ENCODE measurements around the gene CACNB4. TPM values are rescaled to one million over a fixed set of nuclear protein-coding genes. Genes with fewer than 3 reads are reported as not detected.

Gene CACNB4
- total RNA-seq, 1 experiment from 2014 or later = 0.19 TPM

- peaks cover 12% of the 10 kb centered on the region for H3K27me3 ChIP-seq (replicated peaks; ENCODE audit: insufficient read depth, low read depth, low read length, poor library complexity)
- TF ChIP-seq EZH2 (IDR thresholded peaks at IDR 0.05; ENCODE audit: borderline replicate concordance, low read depth, low read length, poor library complexity, severe bottlenecking) = no peak
- TF ChIP-seq, protein P1, sequence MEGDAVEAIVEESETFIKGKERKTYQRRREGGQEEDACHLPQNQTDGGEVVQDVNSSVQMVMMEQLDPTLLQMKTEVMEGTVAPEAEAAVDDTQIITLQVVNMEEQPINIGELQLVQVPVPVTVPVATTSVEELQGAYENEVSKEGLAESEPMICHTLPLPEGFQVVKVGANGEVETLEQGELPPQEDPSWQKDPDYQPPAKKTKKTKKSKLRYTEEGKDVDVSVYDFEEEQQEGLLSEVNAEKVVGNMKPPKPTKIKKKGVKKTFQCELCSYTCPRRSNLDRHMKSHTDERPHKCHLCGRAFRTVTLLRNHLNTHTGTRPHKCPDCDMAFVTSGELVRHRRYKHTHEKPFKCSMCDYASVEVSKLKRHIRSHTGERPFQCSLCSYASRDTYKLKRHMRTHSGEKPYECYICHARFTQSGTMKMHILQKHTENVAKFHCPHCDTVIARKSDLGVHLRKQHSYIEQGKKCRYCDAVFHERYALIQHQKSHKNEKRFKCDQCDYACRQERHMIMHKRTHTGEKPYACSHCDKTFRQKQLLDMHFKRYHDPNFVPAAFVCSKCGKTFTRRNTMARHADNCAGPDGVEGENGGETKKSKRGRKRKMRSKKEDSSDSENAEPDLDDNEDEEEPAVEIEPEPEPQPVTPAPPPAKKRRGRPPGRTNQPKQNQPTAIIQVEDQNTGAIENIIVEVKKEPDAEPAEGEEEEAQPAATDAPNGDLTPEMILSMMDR (conservative IDR thresholded peaks at IDR 0.05; ENCODE audit: low read depth, low read length) = no peak
- no peaks in the 10 kb centered on the region for H3K9me3 ChIP-seq (ENCODE audit: low read depth, low read length, poor library complexity, severe bottlenecking)
- no peaks in the 10 kb centered on the region for H3K4me1 ChIP-seq (ENCODE audit: insufficient read depth, low read length, poor library complexity, severe bottlenecking)
- BruUV-seq (replicated peaks) = no TSS peak
- no peak for DNase-seq (ENCODE audit: low spot score)
- ChIA-PET CTCF (no interaction called here), POLR2A (ENCODE audit: low non-redundant PET) (no interaction called here)
- H3K4me3 ChIP-seq (ENCODE audit: low read depth, low read length, poor library complexity, severe bottlenecking) = no peak overlapping the region
- intact Hi-C loops (cut with micrococcal nuclease; ENCODE audit: unreplicated experiment) = no loop called here
- no peaks in the 10 kb centered on the region for H3K36me3 ChIP-seq (ENCODE audit: insufficient read depth, low read length, poor library complexity, severe bottlenecking)
- no peak overlapping the region for H3K27ac ChIP-seq (ENCODE audit: low read depth, low read length, poor library complexity, severe bottlenecking)
Observed at GRCh38 chr2:152067823-152068222, 31.0 kb downstream of the CACNB4 start.

GRCh38 chr2:152065945-152066344 is 32.9 kb downstream of the CACNB4 start:
- no TSS peak for BruUV-seq (replicated peaks)
- POLR2A ChIA-PET (ENCODE audit: low non-redundant PET) = no interaction called here
- H3K4me3 ChIP-seq (ENCODE audit: low read depth, low read length, poor library complexity, severe bottlenecking) = no peak overlapping the region

DNA sequence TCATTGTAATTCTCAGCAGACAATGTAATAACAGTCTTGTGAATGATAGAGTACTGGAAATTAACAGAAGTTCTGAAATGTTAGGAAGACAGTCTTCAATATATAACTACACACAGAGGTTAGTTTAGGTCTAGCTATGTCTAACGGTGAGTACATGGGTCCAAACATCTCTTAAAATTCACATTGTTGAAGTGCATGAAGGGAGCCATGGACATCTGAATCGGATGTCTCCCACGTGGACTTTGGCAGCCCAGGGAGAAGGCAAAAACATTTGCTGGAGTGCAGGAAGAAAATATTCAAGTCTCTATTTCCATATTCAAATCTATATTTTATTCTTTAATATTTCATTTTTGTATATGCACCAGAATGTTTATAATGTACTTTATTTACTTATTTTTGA is 34.8 kb downstream of the CACNB4 start:
- CTCF ChIA-PET = no interaction called here
- H3K27ac ChIP-seq (ENCODE audit: low read depth, low read length, poor library complexity, severe bottlenecking) = no peak overlapping the region

More at GRCh38 chr2:152065945-152066344, 32.9 kb downstream of the CACNB4 start:
- no peaks in the 10 kb centered on the region for H3K36me3 ChIP-seq (ENCODE audit: insufficient read depth, low read length, poor library complexity, severe bottlenecking)
- no peak for TF ChIP-seq EZH2 (IDR thresholded peaks at IDR 0.05; ENCODE audit: borderline replicate concordance, low read depth, low read length, poor library complexity, severe bottlenecking)
- TF ChIP-seq, protein P1 (conservative IDR thresholded peaks at IDR 0.05; ENCODE audit: low read depth, low read length) = no peak
- no peak for DNase-seq (ENCODE audit: low spot score)
- H3K27me3 ChIP-seq (replicated peaks; ENCODE audit: insufficient read depth, low read depth, low read length, poor library complexity) = peaks cover 17% of the 10 kb centered on the region
- CTCF ChIA-PET = no interaction called here
- H3K27ac ChIP-seq (ENCODE audit: low read depth, low read length, poor library complexity, severe bottlenecking) = no peak overlapping the region
- H3K4me1 ChIP-seq (ENCODE audit: insufficient read depth, low read length, poor library complexity, severe bottlenecking) = no peaks in the 10 kb centered on the region
- H3K9me3 ChIP-seq (ENCODE audit: low read depth, low read length, poor library complexity, severe bottlenecking) = no peaks in the 10 kb centered on the region
- intact Hi-C loops (cut with micrococcal nuclease; ENCODE audit: unreplicated experiment) = no loop called here

More for the DNA sequence above, 34.8 kb downstream of the CACNB4 start:
- no peaks in the 10 kb centered on the region for H3K4me1 ChIP-seq (ENCODE audit: insufficient read depth, low read length, poor library complexity, severe bottlenecking)
- TF ChIP-seq EZH2 (IDR thresholded peaks at IDR 0.05; ENCODE audit: borderline replicate concordance, low read depth, low read length, poor library complexity, severe bottlenecking) = no peak
- TF ChIP-seq, protein P1 (conservative IDR thresholded peaks at IDR 0.05; ENCODE audit: low read depth, low read length) = no peak
- no peaks in the 10 kb centered on the region for H3K36me3 ChIP-seq (ENCODE audit: insufficient read depth, low read length, poor library complexity, severe bottlenecking)
- no peaks in the 10 kb centered on the region for H3K9me3 ChIP-seq (ENCODE audit: low read depth, low read length, poor library complexity, severe bottlenecking)
- peaks cover 25% of the 10 kb centered on the region for H3K27me3 ChIP-seq (replicated peaks; ENCODE audit: insufficient read depth, low read depth, low read length, poor library complexity)
- no peak overlapping the region for H3K4me3 ChIP-seq (ENCODE audit: low read depth, low read length, poor library complexity, severe bottlenecking)
- POLR2A ChIA-PET (ENCODE audit: low non-redundant PET) = no interaction called here
- BruUV-seq (replicated peaks) = no TSS peak
- intact Hi-C loops (cut with micrococcal nuclease; ENCODE audit: unreplicated experiment) = no loop called here
- no peak for DNase-seq (ENCODE audit: low spot score)

Data from A673 (cell line).